Mammary epithelial cell (primary cell): ENCODE measurements around the gene DCTN3.

Source experiments
- EZH2 ChIP-seq: IDR thresholded peaks from 2 replicates; pipeline ENCODE4 v1.6.1; 2012; ENCODE audit warnings: low read length, inconsistent platforms, borderline replicate concordance
- TF ChIP-seq, protein P1 (sequence below), 2 donors: IDR thresholded peaks in 1 of 2; conservative IDR thresholded peaks in 1 of 2; 2 replicates each; pipeline ENCODE4 v1.5.1; 2011 to 2012; ENCODE audit warnings: inconsistent platforms in 2 of 2, low read length in 2 of 2, mild to moderate bottlenecking in 2 of 2, control low read depth in 1 of 2, low read depth in 1 of 2; ENCODE audit not compliant: insufficient read depth in 1 of 2; ENCODE audit errors: extremely low read depth in 1 of 2

DNA sequence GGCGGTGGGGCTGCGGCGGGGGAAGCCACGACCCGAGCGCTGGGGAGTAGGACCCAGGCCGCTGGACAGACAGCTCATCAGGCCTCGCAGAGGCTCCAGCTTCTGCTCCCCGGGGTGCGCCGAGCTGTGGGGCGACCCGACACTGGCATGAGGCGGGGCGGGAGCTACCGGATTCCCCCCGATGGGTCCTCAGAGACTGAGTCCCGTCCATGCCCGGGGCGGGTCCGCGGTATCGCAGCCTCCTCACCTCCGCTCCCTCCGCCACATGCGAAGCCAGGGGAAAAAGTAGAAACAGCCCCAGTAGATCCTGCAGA lies 44.7 kb upstream of the DCTN3 start:
- TF ChIP-seq, protein P1, sequence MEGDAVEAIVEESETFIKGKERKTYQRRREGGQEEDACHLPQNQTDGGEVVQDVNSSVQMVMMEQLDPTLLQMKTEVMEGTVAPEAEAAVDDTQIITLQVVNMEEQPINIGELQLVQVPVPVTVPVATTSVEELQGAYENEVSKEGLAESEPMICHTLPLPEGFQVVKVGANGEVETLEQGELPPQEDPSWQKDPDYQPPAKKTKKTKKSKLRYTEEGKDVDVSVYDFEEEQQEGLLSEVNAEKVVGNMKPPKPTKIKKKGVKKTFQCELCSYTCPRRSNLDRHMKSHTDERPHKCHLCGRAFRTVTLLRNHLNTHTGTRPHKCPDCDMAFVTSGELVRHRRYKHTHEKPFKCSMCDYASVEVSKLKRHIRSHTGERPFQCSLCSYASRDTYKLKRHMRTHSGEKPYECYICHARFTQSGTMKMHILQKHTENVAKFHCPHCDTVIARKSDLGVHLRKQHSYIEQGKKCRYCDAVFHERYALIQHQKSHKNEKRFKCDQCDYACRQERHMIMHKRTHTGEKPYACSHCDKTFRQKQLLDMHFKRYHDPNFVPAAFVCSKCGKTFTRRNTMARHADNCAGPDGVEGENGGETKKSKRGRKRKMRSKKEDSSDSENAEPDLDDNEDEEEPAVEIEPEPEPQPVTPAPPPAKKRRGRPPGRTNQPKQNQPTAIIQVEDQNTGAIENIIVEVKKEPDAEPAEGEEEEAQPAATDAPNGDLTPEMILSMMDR (conservative IDR thresholded peaks at IDR 0.05 in 1 of 2, IDR thresholded peaks at IDR 0.05 in 1 of 2; ENCODE audit: extremely low read depth in 1 of 2, insufficient read depth in 1 of 2, low read depth in 1 of 2, low read length in 2 of 2), result no peak
- TF ChIP-seq EZH2, result no peak
